Neural cell (in vitro differentiated cells): ENCODE measurements around the gene DCBLD2. TPM values are rescaled to one million over a fixed set of nuclear protein-coding genes. Genes with fewer than 3 reads are reported as not detected.

Experiments used
- H2AFZ ChIP-seq: fragments of 200-600, 300-800 bp; sonication (generic), shearing (Covaris generic); 2 replicates; pipeline ENCODE4 v1.6.0; 2014; ENCODE audit warnings: low read depth, mild to moderate bottlenecking, antibody characterized with exemption, low read length, moderate library complexity
- H3F3A ChIP-seq: fragments of 200-600 bp; shearing (Covaris generic); 2 replicates; pipeline ENCODE4 v1.6.1; 2016; ENCODE audit warnings: mild to moderate bottlenecking, moderate library complexity, mixed read lengths, antibody characterized with exemption, low read length; ENCODE audit not compliant: insufficient read depth, poor library complexity, severe bottlenecking
- H3K27ac ChIP-seq: fragments of 200-600, 300-800 bp; sonication (generic), shearing (Covaris generic); 2 replicates; pipeline ENCODE4 v1.5.1; 2014; ENCODE audit warnings: mild to moderate bottlenecking, low read length, moderate library complexity
- H3K27me3 ChIP-seq: fragments of 300-800, 200-600 bp; sonication (generic), shearing (Covaris generic); 2 replicates; pipeline ENCODE4 v1.6.0; 2014; ENCODE audit warnings: mild to moderate bottlenecking, low read depth, low read length, moderate library complexity; ENCODE audit not compliant: insufficient read depth
- H3K36me3 ChIP-seq: fragments of 300-800, 200-600 bp; sonication (generic), shearing (Covaris generic); 2 replicates; pipeline ENCODE4 v1.5.1; 2014; ENCODE audit warnings: mild to moderate bottlenecking, antibody characterized with exemption, low read length, moderate library complexity; ENCODE audit not compliant: insufficient read depth
- H3K4me2 ChIP-seq: fragments of 300-800, 200-600 bp; sonication (generic), shearing (Covaris generic); 2 replicates; pipeline ENCODE4 v1.6.0; 2014; ENCODE audit warnings: mild to moderate bottlenecking, low read length
- H3K4me3 ChIP-seq: fragments of 300-800, 200-600 bp; sonication (generic), shearing (Covaris generic); 2 replicates; pipeline ENCODE4 v1.5.1; 2014; ENCODE audit warnings: mild to moderate bottlenecking, low read length, moderate library complexity
- H3K79me2 ChIP-seq: fragments of 200-600 bp; shearing (Covaris generic); replicated peaks from 2 replicates; pipeline ENCODE4 v1.6.0; 2014; ENCODE audit warnings: mild to moderate bottlenecking, low read length, moderate library complexity; ENCODE audit not compliant: insufficient read depth
- H3K9ac ChIP-seq: fragments of 300-800, 200-600 bp; sonication (generic), shearing (Covaris generic); 2 replicates; pipeline ENCODE4 v1.6.1; 2016; ENCODE audit warnings: mild to moderate bottlenecking, low read length, mixed read lengths
- H3K9me2 ChIP-seq: fragments of 200-600 bp; shearing (Covaris generic); 2 replicates; pipeline ENCODE4 v1.6.1; 2016; ENCODE audit warnings: mild to moderate bottlenecking, low read length, mixed read lengths; ENCODE audit not compliant: insufficient read depth
- H3K9me3 ChIP-seq: fragments of 200-600, 300-800 bp; sonication (generic), shearing (Covaris generic); 2 replicates; pipeline ENCODE4 v1.6.1; 2016; ENCODE audit warnings: mild to moderate bottlenecking, mixed run types, low read length, moderate library complexity, mixed read lengths
- H4K20me1 ChIP-seq: fragments of 200-600 bp; shearing (Covaris generic); 2 replicates; pipeline ENCODE4 v1.6.1; 2016; ENCODE audit warnings: mild to moderate bottlenecking, mixed run types; ENCODE audit not compliant: insufficient read depth
- EP300 ChIP-seq: fragments of 450-650 bp; conservative IDR thresholded peaks from 2 replicates; pipeline ENCODE4 v1.6.1; 2014; ENCODE audit warnings: antibody characterized with exemption, mild to moderate bottlenecking, moderate library complexity; ENCODE audit not compliant: poor library complexity, severe bottlenecking
- EZH2 ChIP-seq: fragments of 200-600, 300-800 bp; shearing (Covaris generic), sonication (generic); IDR thresholded peaks from 2 replicates; pipeline ENCODE4 v1.6.1; 2014; ENCODE audit warnings: antibody characterized with exemption, low read length, borderline replicate concordance, mild to moderate bottlenecking; ENCODE audit not compliant: insufficient read depth, poor library complexity, severe bottlenecking
- MXI1 ChIP-seq: fragments of 450-650 bp; conservative IDR thresholded peaks from 2 replicates; pipeline ENCODE4 v1.6.1; 2014; ENCODE audit warnings: antibody characterized with exemption, mild to moderate bottlenecking; ENCODE audit not compliant: poor library complexity, severe bottlenecking
- POLR2AphosphoS5 ChIP-seq: IDR thresholded peaks from 2 replicates; pipeline ENCODE4 v1.6.1; 2012
- RAD21 ChIP-seq: fragments of 450-650 bp; conservative IDR thresholded peaks from 2 replicates; pipeline ENCODE4 v1.6.1; 2014; ENCODE audit warnings: antibody characterized with exemption, mild to moderate bottlenecking, moderate library complexity
- SMC3 ChIP-seq: fragments of 450-650 bp; conservative IDR thresholded peaks from 2 replicates; pipeline ENCODE4 v1.6.1; 2014; ENCODE audit warnings: antibody characterized with exemption, mild to moderate bottlenecking, moderate library complexity; ENCODE audit not compliant: poor library complexity
- TAF1 ChIP-seq: IDR thresholded peaks from 2 replicates; pipeline ENCODE4 v1.6.1; 2012; ENCODE audit warnings: low read depth
- polyA plus RNA-seq: library from polyadenylated mRNA; depleted of rRNA; stranded (reverse); fragments of >200 nt; gene quantifications from 2 replicates; pipeline ENCODE4 v1.2.3, GENCODE V29; 2014
- TF ChIP-seq, protein P1 (sequence below): IDR thresholded peaks from 2 replicates; pipeline ENCODE4 v1.6.1; 2012; ENCODE audit warnings: borderline replicate concordance
- TF ChIP-seq, protein P2 (sequence below): fragments of 450-650 bp; IDR thresholded peaks from 2 replicates; pipeline ENCODE4 v1.5.1; 2014; ENCODE audit warnings: antibody characterized with exemption, mild to moderate bottlenecking, moderate library complexity; ENCODE audit not compliant: poor library complexity, severe bottlenecking

DCBLD2 gene
- polyA plus RNA-seq, 1 donor from 2014 or later: 69.0 TPM

DNA sequence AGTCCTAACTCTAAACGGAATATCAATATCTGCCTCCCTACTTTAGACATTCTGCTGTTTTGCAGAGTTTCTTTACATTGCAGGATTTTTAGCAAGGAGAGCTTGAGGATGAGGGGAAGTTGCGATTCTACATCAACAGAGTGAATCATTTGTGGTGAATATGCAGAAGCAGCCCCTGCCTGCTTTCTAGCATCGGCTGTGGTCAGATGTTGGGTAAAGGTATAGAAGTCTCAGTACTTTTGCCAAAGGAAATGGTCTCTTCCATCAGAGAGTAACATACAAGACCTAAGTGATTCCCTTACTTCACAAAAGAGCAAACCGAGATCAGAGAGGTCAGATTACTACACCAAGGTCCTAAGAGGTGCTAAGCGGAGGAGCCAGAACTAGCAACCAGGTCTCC lies 123.1 kb downstream of the DCBLD2 start:
- Histone ChIP-seq H2AFZ (no peak overlapping the region), H3K27me3 (no peaks in the 10 kb centered on the region), H3K36me3 (no peaks in the 10 kb centered on the region), H4K20me1 (no peaks in the 10 kb centered on the region), H3K9me3 (no peaks in the 10 kb centered on the region), H3K9ac (no peak overlapping the region), H3K9me2 (no peaks in the 10 kb centered on the region), H3K4me2 (no peak overlapping the region), H3K27ac (no peak overlapping the region), H3K79me2 (no peaks in the 10 kb centered on the region), H3K4me3 (no peak overlapping the region), H3F3A (no peaks in the 10 kb centered on the region)
- TF ChIP-seq POLR2AphosphoS5 (no peak), EP300 (no peak), EZH2 (no peak), MXI1 (no peak)
- TF ChIP-seq, protein P1, sequence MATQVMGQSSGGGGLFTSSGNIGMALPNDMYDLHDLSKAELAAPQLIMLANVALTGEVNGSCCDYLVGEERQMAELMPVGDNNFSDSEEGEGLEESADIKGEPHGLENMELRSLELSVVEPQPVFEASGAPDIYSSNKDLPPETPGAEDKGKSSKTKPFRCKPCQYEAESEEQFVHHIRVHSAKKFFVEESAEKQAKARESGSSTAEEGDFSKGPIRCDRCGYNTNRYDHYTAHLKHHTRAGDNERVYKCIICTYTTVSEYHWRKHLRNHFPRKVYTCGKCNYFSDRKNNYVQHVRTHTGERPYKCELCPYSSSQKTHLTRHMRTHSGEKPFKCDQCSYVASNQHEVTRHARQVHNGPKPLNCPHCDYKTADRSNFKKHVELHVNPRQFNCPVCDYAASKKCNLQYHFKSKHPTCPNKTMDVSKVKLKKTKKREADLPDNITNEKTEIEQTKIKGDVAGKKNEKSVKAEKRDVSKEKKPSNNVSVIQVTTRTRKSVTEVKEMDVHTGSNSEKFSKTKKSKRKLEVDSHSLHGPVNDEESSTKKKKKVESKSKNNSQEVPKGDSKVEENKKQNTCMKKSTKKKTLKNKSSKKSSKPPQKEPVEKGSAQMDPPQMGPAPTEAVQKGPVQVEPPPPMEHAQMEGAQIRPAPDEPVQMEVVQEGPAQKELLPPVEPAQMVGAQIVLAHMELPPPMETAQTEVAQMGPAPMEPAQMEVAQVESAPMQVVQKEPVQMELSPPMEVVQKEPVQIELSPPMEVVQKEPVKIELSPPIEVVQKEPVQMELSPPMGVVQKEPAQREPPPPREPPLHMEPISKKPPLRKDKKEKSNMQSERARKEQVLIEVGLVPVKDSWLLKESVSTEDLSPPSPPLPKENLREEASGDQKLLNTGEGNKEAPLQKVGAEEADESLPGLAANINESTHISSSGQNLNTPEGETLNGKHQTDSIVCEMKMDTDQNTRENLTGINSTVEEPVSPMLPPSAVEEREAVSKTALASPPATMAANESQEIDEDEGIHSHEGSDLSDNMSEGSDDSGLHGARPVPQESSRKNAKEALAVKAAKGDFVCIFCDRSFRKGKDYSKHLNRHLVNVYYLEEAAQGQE: no peak

DNA sequence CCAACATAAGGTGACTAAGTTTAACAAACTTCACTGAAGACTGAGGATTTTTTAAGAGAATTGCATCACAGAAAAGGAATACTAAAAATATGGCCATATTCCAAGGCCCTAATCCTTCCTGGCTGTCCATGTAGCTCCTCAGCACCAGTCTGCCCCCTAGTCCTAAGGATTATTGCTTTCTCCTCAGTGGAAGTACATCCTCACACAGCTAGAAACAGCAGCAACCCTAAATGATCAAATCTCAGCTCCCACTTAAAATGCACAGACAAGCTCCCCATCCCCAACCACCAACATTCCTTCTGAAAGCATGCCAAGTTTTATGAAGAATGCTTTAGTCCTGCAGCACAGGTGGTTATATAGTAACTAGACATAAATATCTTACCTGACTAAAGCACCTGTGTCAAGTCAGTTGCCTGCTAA lies 123.7 kb downstream of the DCBLD2 start:
- H3K4me2 ChIP-seq: no peak overlapping the region
- no peaks in the 10 kb centered on the region for H3K9me2 ChIP-seq
- no peaks in the 10 kb centered on the region for H4K20me1 ChIP-seq
- H3K4me3 ChIP-seq: no peak overlapping the region
- no peak overlapping the region for H3K9ac ChIP-seq
- no peak for TF ChIP-seq MXI1
- TF ChIP-seq TAF1: no peak
- TF ChIP-seq, protein P2, sequence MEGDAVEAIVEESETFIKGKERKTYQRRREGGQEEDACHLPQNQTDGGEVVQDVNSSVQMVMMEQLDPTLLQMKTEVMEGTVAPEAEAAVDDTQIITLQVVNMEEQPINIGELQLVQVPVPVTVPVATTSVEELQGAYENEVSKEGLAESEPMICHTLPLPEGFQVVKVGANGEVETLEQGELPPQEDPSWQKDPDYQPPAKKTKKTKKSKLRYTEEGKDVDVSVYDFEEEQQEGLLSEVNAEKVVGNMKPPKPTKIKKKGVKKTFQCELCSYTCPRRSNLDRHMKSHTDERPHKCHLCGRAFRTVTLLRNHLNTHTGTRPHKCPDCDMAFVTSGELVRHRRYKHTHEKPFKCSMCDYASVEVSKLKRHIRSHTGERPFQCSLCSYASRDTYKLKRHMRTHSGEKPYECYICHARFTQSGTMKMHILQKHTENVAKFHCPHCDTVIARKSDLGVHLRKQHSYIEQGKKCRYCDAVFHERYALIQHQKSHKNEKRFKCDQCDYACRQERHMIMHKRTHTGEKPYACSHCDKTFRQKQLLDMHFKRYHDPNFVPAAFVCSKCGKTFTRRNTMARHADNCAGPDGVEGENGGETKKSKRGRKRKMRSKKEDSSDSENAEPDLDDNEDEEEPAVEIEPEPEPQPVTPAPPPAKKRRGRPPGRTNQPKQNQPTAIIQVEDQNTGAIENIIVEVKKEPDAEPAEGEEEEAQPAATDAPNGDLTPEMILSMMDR: no peak
- TF ChIP-seq, protein P1: no peak
- no peak for TF ChIP-seq EP300
- no peak for TF ChIP-seq EZH2
- no peak for TF ChIP-seq RAD21
- TF ChIP-seq SMC3: no peak
- no peak for TF ChIP-seq POLR2AphosphoS5
- no peaks in the 10 kb centered on the region for H3K9me3 ChIP-seq
- no peak overlapping the region for H3K27ac ChIP-seq
- H2AFZ ChIP-seq: no peak overlapping the region
- no peaks in the 10 kb centered on the region for H3K79me2 ChIP-seq
- H3K36me3 ChIP-seq: no peaks in the 10 kb centered on the region
- H3F3A ChIP-seq: no peaks in the 10 kb centered on the region
- no peaks in the 10 kb centered on the region for H3K27me3 ChIP-seq
